H9 (cell line): ENCODE data around the gene GABRR3. TPM values are rescaled to one million over a fixed set of nuclear protein-coding genes. Genes with fewer than 3 reads are reported as not detected.

Experiments used
- DNase-seq: peaks from one replicate; pipeline ENCODE4 v3.0.0-alpha.2; 2017
- H2AFZ ChIP-seq: one replicate; pipeline ENCODE4 v1.6.1; 2013; ENCODE audit warnings: mild to moderate bottlenecking, low read length, control low read depth, moderate library complexity
- H2AK5ac ChIP-seq: 2 replicates; pipeline ENCODE4 v1.6.1; 2013; ENCODE audit warnings: low read length, control low read depth, mixed read lengths; ENCODE audit not compliant: insufficient read length
- H2BK120ac ChIP-seq: one replicate; pipeline ENCODE4 v1.6.1; 2013; ENCODE audit warnings: low read depth, mild to moderate bottlenecking, low read length, control low read depth, inconsistent platforms; ENCODE audit not compliant: poor library complexity, severe bottlenecking
- H2BK12ac ChIP-seq: 2 replicates; pipeline ENCODE4 v1.6.1; 2013; ENCODE audit warnings: low read length, control low read depth, mixed read lengths, low read depth; ENCODE audit not compliant: insufficient read length
- H2BK15ac ChIP-seq: 2 replicates; pipeline ENCODE4 v1.6.1; 2013; ENCODE audit warnings: low read depth, low read length, control low read depth
- H2BK20ac ChIP-seq: one replicate; pipeline ENCODE4 v1.6.1; 2013; ENCODE audit warnings: low read depth, mild to moderate bottlenecking, low read length, control low read depth, inconsistent platforms; ENCODE audit not compliant: poor library complexity, severe bottlenecking
- H2BK5ac ChIP-seq: 2 replicates; pipeline ENCODE4 v1.6.1; 2013; ENCODE audit warnings: low read length, control low read depth, mixed read lengths; ENCODE audit not compliant: insufficient read length
- H3K14ac ChIP-seq: 2 replicates; pipeline ENCODE4 v1.6.1; 2013; ENCODE audit warnings: low read length, control low read depth; ENCODE audit not compliant: insufficient read depth
- H3K18ac ChIP-seq: 2 replicates; pipeline ENCODE4 v1.6.1; 2013; ENCODE audit warnings: low read depth, mild to moderate bottlenecking, mixed read lengths, low read length, control low read depth; ENCODE audit not compliant: insufficient read length
- H3K23ac ChIP-seq: 2 replicates; pipeline ENCODE4 v1.6.1; 2013; ENCODE audit warnings: low read length, control low read depth, mixed read lengths, low read depth; ENCODE audit not compliant: insufficient read length
- H3K23me2 ChIP-seq: 2 replicates; pipeline ENCODE4 v1.6.1; 2013; ENCODE audit warnings: low read depth, mild to moderate bottlenecking, mixed read lengths, low read length, control low read depth; ENCODE audit not compliant: insufficient read length, poor library complexity, severe bottlenecking
- H3K27ac ChIP-seq: 2 replicates; pipeline ENCODE4 v1.5.1; 2013; ENCODE audit warnings: low read length, control low read depth, mixed read lengths, low read depth; ENCODE audit not compliant: insufficient read length
- H3K27me3 ChIP-seq: 2 replicates; pipeline ENCODE4 v1.6.1; 2013; ENCODE audit warnings: low read length, control low read depth, inconsistent platforms; ENCODE audit not compliant: insufficient read depth
- H3K4ac ChIP-seq: 2 replicates; pipeline ENCODE4 v1.6.1; 2013; ENCODE audit warnings: low read depth, mild to moderate bottlenecking, control low read depth, inconsistent platforms, low read length, moderate library complexity
- H3K4me1 ChIP-seq: 2 replicates; pipeline ENCODE4 v1.6.1; 2013; ENCODE audit warnings: low read length, control low read depth, inconsistent platforms; ENCODE audit not compliant: insufficient read depth
- H3K4me2 ChIP-seq: 2 replicates; pipeline ENCODE4 v1.6.1; 2013; ENCODE audit warnings: low read length, control low read depth, mixed read lengths; ENCODE audit not compliant: insufficient read length, insufficient read depth
- H3K56ac ChIP-seq: 2 replicates; pipeline ENCODE4 v1.6.1; 2013; ENCODE audit warnings: low read depth, mild to moderate bottlenecking, mixed read lengths, low read length, control low read depth; ENCODE audit not compliant: insufficient read length
- H3K79me1 ChIP-seq: 2 replicates; pipeline ENCODE4 v1.6.1; 2013; ENCODE audit warnings: low read depth, mild to moderate bottlenecking, moderate library complexity, low read length, control low read depth, inconsistent platforms; ENCODE audit not compliant: insufficient read depth, poor library complexity, severe bottlenecking
- H3K79me2 ChIP-seq: 2 replicates; pipeline ENCODE4 v1.6.1; 2013; ENCODE audit warnings: low read length, control low read depth, inconsistent platforms; ENCODE audit not compliant: insufficient read depth
- H3K9ac ChIP-seq: 2 replicates; pipeline ENCODE4 v1.6.1; 2013; ENCODE audit warnings: low read length, control low read depth, mixed read lengths; ENCODE audit not compliant: insufficient read length; ENCODE audit errors: extremely low read depth
- H3K9me3 ChIP-seq: one replicate; pipeline ENCODE4 v1.6.1; 2013; ENCODE audit warnings: low read depth, low read length, inconsistent platforms; ENCODE audit not compliant: control insufficient read depth
- H3T11ph ChIP-seq: one replicate; pipeline ENCODE4 v1.6.1; 2013; ENCODE audit warnings: mild to moderate bottlenecking, low read length, control low read depth, inconsistent platforms
- H4K20me1 ChIP-seq: one replicate; pipeline ENCODE4 v1.6.1; 2013; ENCODE audit not compliant: control insufficient read depth, insufficient read length, insufficient read depth
- H4K5ac ChIP-seq: 2 replicates; pipeline ENCODE4 v1.6.1; 2013; ENCODE audit warnings: low read depth, mild to moderate bottlenecking, mixed read lengths, low read length, control low read depth; ENCODE audit not compliant: insufficient read length
- H4K8ac ChIP-seq: replicated peaks from 2 replicates; pipeline ENCODE4 v1.6.1; 2013; ENCODE audit warnings: low read length, control low read depth, mixed read lengths, low read depth; ENCODE audit not compliant: insufficient read length
- H4K91ac ChIP-seq: 2 replicates; pipeline ENCODE4 v1.6.1; 2013; ENCODE audit warnings: low read depth, mild to moderate bottlenecking, moderate library complexity, mixed read lengths, low read length, control low read depth; ENCODE audit not compliant: insufficient read length
- H3K27ac Mint-ChIP-seq, 3 experiments: 2 replicates in 2 of 3; 3 replicates in 1 of 3; pipeline ENCODE4 v1.8.0; 2020 to 2021; ENCODE audit warnings: mixed read lengths in 3 of 3, mild to moderate bottlenecking in 1 of 3, moderate library complexity in 1 of 3
- H3K27me3 Mint-ChIP-seq: 2 replicates; pipeline ENCODE4 v1.8.0; 2021; ENCODE audit warnings: low read depth, mild to moderate bottlenecking, moderate library complexity, mixed read lengths
- H3K36me3 Mint-ChIP-seq, 3 experiments: 2 replicates in 2 of 3; 3 replicates in 1 of 3; pipeline ENCODE4 v1.8.0; 2020 to 2021; ENCODE audit warnings: low read depth in 3 of 3, mixed read lengths in 3 of 3; ENCODE audit not compliant: insufficient read depth in 1 of 3
- H3K4me1 Mint-ChIP-seq, 2 experiments: 2 replicates each; pipeline ENCODE4 v1.8.0; 2020; ENCODE audit warnings: mixed read lengths in 2 of 2
- H3K4me3 Mint-ChIP-seq, 2 experiments: 2 replicates in 1 of 2; 3 replicates in 1 of 2; pipeline ENCODE4 v1.8.0; 2020 to 2021; ENCODE audit warnings: mild to moderate bottlenecking in 2 of 2, mixed read lengths in 2 of 2, moderate library complexity in 1 of 2
- H3K9me3 Mint-ChIP-seq, 2 experiments: 2 replicates in 1 of 2; 3 replicates in 1 of 2; pipeline ENCODE4 v1.8.0; 2020; ENCODE audit warnings: mild to moderate bottlenecking in 2 of 2, mixed read lengths in 2 of 2, moderate library complexity in 1 of 2
- CTCF ChIP-seq: fragments of 200-600 bp; sonication (generic); conservative IDR thresholded peaks from 3 replicates; pipeline ENCODE4 v1.8.0; 2021; ENCODE audit warnings: antibody characterized with exemption, mild to moderate bottlenecking
- WGBS: extraction: QIAGEN DNeasy Blood & Tissue Kit; methylation state at CpG from one replicate; pipeline ENCODE4 v1.1.7; 2013; ENCODE audit warnings: missing lambda C conversion rate, low lambda C conversion rate, mixed read lengths; ENCODE audit not compliant: insufficient read length; ENCODE audit errors: extremely low coverage; 5-methylcytosine and 5-hydroxymethylcytosine counted together
- total RNA-seq: library from RNA; stranded (reverse); gene quantifications from 2 replicates; pipeline ENCODE4 v1.2.1, GENCODE V29; 2021

Gene GABRR3
- total RNA-seq, 1 experiment from 2014 or later: not detected

GRCh38 chr3:98034036-98034435, 1.1 kb downstream of the GABRR3 start:
- no peak overlapping the region for H2AK5ac ChIP-seq
- no peak overlapping the region for H3K18ac ChIP-seq
- H3K4me2 ChIP-seq: no peak overlapping the region
- no peak overlapping the region for H3K9ac ChIP-seq
- WGBS: no CpG with 5 or more reads among the region's 2 CpGs
- H4K20me1 ChIP-seq: no peaks in the 10 kb centered on the region
- H2BK20ac ChIP-seq: no peak overlapping the region
- no peak overlapping the region for H3T11ph ChIP-seq
- no peaks in the 10 kb centered on the region for H3K79me1 ChIP-seq
- no peaks in the 10 kb centered on the region for H3K79me2 ChIP-seq
- no peak for TF ChIP-seq CTCF
- no peak overlapping the region for H2BK15ac ChIP-seq
- H3K23me2 ChIP-seq: no peaks in the 10 kb centered on the region
- Mint-ChIP-seq H3K27ac (no peak overlapping the region), H3K36me3 (no peaks in the 10 kb centered on the region), H3K27me3 (no peaks in the 10 kb centered on the region), H3K4me3 (no peak overlapping the region), H3K9me3 (no peaks in the 10 kb centered on the region), H3K4me1 (peaks cover 26 to 30% of the 10 kb centered on the region in 2 experiments)
- no peak overlapping the region for H4K91ac ChIP-seq
- no peak overlapping the region for H2BK5ac ChIP-seq
- no peak overlapping the region for H3K27ac ChIP-seq
- H3K27me3 ChIP-seq: no peaks in the 10 kb centered on the region
- no peak overlapping the region for H2BK120ac ChIP-seq
- no peak overlapping the region for H2BK12ac ChIP-seq
- no peaks in the 10 kb centered on the region; the same call in 1 of the 2 replicates for H3K4me1 ChIP-seq
- H4K8ac ChIP-seq: no peak overlapping the region
- no peak overlapping the region for H4K5ac ChIP-seq
- no peak overlapping the region for H2AFZ ChIP-seq
- H3K4ac ChIP-seq: no peak overlapping the region
- no peak for DNase-seq
- H3K23ac ChIP-seq: no peak overlapping the region
- no peak overlapping the region for H3K56ac ChIP-seq
- no peak overlapping the region for H3K14ac ChIP-seq
- no peaks in the 10 kb centered on the region for H3K9me3 ChIP-seq
